GM12875 (cell line): ENCODE results near the gene C2CD2L.

ENCODE experiments used
- H3K4me3 ChIP-seq: one replicate; pipeline ENCODE4 v1.5.1; 2011; ENCODE audit warnings: low read depth, low read length, control low read depth
- TF ChIP-seq, protein P1 (sequence below): IDR thresholded peaks from 2 replicates; pipeline ENCODE4 v1.5.1; 2011; ENCODE audit warnings: low read depth, mild to moderate bottlenecking, control low read depth, inconsistent platforms, low read length, moderate library complexity, borderline replicate concordance; ENCODE audit not compliant: insufficient read depth

Gene C2CD2L

DNA sequence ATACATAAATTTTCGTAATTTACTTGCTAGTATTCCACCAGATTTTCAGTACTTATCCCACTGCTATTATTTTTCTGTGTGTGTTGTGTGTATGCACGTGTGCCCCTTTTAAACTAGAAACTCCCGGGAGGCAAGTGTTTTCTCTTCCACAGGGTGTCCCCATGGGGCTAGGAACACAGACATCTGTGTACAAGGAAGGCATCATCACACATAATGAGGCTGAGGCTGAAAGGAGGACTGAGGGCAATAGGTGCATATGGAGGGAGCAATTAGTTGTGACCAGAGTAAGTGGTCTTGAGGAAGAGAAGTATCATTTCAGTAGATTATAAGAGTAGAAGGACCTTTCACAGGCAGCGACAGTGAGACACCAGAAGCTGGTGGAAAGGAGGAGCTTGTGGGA, 3.4 kb upstream of the C2CD2L start:
- TF ChIP-seq, protein P1, sequence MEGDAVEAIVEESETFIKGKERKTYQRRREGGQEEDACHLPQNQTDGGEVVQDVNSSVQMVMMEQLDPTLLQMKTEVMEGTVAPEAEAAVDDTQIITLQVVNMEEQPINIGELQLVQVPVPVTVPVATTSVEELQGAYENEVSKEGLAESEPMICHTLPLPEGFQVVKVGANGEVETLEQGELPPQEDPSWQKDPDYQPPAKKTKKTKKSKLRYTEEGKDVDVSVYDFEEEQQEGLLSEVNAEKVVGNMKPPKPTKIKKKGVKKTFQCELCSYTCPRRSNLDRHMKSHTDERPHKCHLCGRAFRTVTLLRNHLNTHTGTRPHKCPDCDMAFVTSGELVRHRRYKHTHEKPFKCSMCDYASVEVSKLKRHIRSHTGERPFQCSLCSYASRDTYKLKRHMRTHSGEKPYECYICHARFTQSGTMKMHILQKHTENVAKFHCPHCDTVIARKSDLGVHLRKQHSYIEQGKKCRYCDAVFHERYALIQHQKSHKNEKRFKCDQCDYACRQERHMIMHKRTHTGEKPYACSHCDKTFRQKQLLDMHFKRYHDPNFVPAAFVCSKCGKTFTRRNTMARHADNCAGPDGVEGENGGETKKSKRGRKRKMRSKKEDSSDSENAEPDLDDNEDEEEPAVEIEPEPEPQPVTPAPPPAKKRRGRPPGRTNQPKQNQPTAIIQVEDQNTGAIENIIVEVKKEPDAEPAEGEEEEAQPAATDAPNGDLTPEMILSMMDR: no peak
- no peak overlapping the region for H3K4me3 ChIP-seq

DNA sequence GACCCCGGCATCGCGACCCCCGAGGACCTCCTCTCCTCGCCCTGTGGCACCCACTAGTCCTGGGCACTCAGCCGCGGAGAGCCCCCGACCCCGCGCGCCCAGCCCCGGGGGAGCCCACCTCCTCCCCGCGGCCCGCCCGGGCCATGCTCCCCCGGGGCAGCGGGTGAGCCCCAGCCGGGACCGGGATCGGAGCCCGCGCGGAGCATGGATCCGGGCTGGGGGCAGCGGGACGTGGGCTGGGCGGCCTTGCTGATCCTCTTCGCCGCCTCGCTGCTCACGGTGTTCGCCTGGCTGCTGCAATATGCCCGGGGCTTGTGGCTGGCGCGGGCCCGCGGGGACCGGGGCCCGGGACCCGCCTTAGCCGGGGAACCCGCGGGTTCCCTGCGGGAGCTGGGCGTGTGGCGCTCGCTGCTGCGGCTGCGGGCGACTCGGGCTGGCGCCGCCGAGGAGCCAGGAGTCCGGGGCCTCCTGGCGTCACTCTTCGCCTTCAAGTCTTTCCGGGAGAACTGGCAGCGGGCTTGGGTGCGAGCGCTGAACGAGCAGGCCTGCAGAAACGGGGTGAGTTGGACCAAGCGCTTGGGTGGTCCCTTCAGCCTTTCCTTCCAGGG, 498 bp downstream of the C2CD2L start:
- TF ChIP-seq, protein P1: no peak
- H3K4me3 ChIP-seq: peak overlapping the region; percentile 75

DNA sequence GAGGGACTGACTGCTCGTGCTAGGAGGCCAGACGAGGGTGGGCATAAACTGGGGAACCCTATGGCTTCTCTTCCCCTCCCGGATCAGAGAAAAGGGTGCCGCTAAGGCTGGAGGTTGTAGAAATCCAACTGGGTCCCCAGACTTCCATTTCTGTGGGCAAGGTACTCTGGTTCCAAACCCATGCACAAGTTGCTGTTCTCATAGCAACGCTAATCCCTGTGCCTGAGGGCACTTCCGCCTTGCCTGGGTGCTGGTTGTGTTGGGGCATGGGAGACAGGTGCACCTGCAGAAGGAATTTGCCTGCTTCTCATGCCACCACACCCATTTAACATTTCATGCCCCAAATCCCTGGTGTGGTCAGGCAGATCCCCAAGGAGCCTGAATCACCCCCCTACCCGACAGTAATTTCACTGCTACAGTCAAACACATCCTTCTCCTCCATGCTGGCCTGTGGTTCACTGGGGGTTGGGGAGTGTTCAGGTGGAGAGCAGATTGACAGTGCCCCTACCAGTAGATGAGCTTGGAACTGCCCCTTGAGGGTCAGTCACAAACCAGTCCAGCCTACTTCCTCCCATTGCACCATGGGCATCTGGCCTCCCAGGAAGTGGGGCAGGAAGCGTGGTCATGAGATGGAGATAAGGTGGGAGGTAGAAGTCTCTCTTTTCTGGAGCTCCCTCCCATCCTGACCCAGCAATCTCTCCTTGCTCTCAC, 1.2 kb downstream of the C2CD2L start:
- H3K4me3 ChIP-seq: peak overlapping the region; percentile 75
- TF ChIP-seq, protein P1: no peak

DNA sequence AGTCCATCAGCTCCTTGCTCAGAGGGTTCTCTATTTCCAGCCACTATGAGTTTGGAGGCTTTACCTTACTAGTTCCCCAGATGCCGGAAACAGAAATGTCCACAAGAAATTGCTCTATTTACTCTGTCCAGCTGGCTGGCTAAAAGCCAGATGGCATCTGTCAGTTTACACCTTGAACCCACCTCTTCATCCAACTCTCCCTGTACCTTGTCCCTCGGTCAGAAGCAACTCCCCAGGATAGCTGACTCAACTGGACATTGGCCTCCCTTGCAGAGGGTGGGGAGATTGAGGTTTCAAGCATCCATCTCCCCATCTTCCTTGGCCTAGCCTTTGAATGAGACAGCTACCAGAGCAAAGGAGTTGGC, 1.7 kb downstream of the C2CD2L start:
- TF ChIP-seq, protein P1: no peak
- H3K4me3 ChIP-seq: no peak overlapping the region

DNA sequence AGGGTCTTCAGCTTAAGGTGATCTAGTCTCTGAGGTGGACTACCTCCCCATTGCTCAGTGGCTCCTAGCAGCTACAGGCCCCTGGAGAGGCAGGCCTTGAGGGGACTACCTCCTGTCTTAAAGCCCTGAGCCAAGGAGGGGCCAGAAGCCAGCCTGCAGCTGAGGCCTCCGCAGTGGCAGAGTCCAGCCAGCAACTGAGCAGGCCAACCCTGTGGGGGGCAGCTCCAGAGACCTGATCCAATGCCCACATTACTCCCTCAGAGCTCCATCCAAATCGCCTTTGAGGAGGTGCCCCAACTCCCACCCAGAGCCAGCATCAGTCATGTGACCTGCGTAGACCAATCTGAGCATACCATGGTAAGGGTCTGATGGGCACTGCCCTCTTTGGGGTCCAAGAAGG, 2.7 kb downstream of the C2CD2L start:
- TF ChIP-seq, protein P1: no peak
- no peak overlapping the region for H3K4me3 ChIP-seq

DNA sequence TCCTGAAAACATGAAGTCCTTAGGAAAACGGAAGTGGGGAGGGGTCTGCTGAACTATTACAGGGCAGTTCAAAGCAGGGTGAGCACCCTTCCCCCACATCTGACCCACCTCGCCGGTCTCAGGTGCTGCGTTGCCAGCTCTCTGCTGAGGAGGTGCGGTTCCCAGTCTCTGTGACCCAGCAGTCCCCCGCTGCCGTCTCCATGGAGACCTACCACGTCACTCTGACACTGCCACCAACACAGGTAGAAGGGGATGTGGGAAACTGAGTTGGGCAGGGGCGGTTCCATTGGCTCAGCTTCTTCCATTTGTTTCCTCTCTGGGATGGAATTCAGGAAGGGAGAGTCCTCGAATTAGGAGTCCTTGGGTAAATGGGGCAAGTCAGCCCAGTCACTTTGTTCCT, 3.3 kb downstream of the C2CD2L start:
- TF ChIP-seq, protein P1: no peak

DNA sequence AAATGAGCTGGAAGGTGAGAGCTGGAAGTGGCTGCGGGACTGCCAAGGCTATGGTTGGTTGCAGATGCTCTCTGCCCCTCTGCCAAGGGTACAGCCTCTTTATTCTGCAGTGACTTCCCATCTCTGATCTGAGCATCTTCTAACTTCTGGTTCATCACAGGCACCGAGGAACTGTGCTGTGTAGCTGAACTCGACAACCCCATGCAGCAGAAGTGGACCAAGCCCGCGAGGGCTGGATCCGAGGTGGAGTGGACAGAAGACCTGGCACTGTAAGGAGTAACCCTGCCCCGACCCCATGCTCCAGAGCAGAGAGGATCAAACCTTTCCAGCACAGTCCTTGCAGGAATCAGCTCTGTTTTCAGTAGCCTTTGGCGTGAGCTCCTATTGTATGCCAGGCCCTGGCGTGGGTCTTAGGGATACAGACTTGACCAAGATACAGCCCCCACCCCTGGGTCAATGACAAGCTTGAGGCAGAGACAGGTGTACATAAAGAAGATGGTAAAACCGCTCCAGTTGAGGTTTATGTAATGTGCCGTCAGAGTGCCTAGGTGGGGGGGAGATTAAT, 4.3 kb downstream of the C2CD2L start:
- TF ChIP-seq, protein P1: no peak
- H3K4me3 ChIP-seq: no peak overlapping the region

More for the DNA sequence above, 3.3 kb downstream of the C2CD2L start:
- no peak overlapping the region for H3K4me3 ChIP-seq
